Measurements from ENCODE around the gene MAMSTR. TPM values are rescaled to one million over a fixed set of nuclear protein-coding genes. Genes with fewer than 3 reads are reported as not detected.

Gene MAMSTR
- total RNA-seq, 1 donor from 2014 or later, result 0.78 TPM

GRCh38 chr19:48669903-48670668, 49.4 kb downstream of the MAMSTR start:
- Mint-ChIP-seq H3K27ac (no peak overlapping the region), H3K4me3 (no peak overlapping the region), H3K36me3 (ENCODE audit: low read depth) (no peaks in the 10 kb centered on the region), H3K9me3 (no peaks in the 10 kb centered on the region), H3K27me3 (no peaks in the 10 kb centered on the region), H3K4me1 (peaks cover 2% of the 10 kb centered on the region)
- CTCF ChIA-PET, result no interaction called here
- POLR2A ChIA-PET, result no interaction called here
- ATAC-seq (ENCODE audit: low read depth), result no peak
- intact Hi-C loops (cut with micrococcal nuclease), result no loop called here
- TF ChIP-seq CTCF (IDR thresholded peaks at IDR 0.05), result no peak
- DNase-seq, result no peak

DNA sequence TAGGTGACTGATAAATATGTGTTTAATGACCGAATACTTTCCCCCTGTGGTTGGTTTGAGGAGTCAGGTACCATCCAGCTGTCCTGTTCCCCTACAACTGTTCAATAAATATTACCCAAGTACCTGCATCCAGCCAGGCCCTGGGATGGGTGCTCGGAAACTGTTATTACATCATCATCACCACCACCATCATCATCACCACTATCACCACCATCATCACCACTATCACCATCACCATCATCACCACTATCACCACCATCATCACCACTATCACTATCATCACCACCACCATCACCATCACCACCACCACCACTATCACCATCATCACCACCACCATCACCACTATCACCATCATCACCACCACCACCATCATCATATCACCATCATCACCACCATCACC, 50.8 kb downstream of the MAMSTR start:
- H3K9me3 Mint-ChIP-seq, result no peaks in the 10 kb centered on the region
- POLR2A ChIA-PET, result no interaction called here
- no peak for ATAC-seq (ENCODE audit: low read depth)
- H3K27ac Mint-ChIP-seq, result no peak overlapping the region
- CTCF ChIA-PET, result no interaction called here
- H3K27me3 Mint-ChIP-seq, result no peaks in the 10 kb centered on the region
- intact Hi-C loops (cut with micrococcal nuclease), result no loop called here
- no peaks in the 10 kb centered on the region for H3K4me1 Mint-ChIP-seq
- no peaks in the 10 kb centered on the region for H3K36me3 Mint-ChIP-seq (ENCODE audit: low read depth)
- TF ChIP-seq CTCF (IDR thresholded peaks at IDR 0.05), result no peak
- DNase-seq, result no peak
- H3K4me3 Mint-ChIP-seq, result no peak overlapping the region

- Mint-ChIP-seq H3K9me3 (no peaks in the 10 kb centered on the region), H3K4me1 (no peaks in the 10 kb centered on the region), H3K27me3 (no peaks in the 10 kb centered on the region), H3K4me3 (no peak overlapping the region), H3K36me3 (ENCODE audit: low read depth) (no peaks in the 10 kb centered on the region), H3K27ac (no peak overlapping the region)
- DNase-seq (no peak), ATAC-seq (ENCODE audit: low read depth) (no peak)
- ChIA-PET CTCF (no interaction called here), POLR2A (no interaction called here)
- no peak for TF ChIP-seq CTCF (IDR thresholded peaks at IDR 0.05)
- intact Hi-C loops (cut with micrococcal nuclease), result no loop called here
These were observed 51.2 kb downstream of the MAMSTR start for GRCh38 chr19:48668332-48668731.

- intact Hi-C loops (cut with micrococcal nuclease), result no loop called here
- ChIA-PET CTCF (no interaction called here), POLR2A (no interaction called here)
- DNase-seq (no peak), ATAC-seq (ENCODE audit: low read depth) (no peak)
- no peak overlapping the region for H3K4me3 Mint-ChIP-seq
- no peak overlapping the region for H3K27ac Mint-ChIP-seq
- no peaks in the 10 kb centered on the region for H3K27me3 Mint-ChIP-seq
- TF ChIP-seq CTCF (IDR thresholded peaks at IDR 0.05), result no peak
- H3K4me1 Mint-ChIP-seq, result peaks cover 9% of the 10 kb centered on the region
- H3K36me3 Mint-ChIP-seq (ENCODE audit: low read depth), result no peaks in the 10 kb centered on the region
- H3K9me3 Mint-ChIP-seq, result no peaks in the 10 kb centered on the region
These were observed 53.7 kb downstream of the MAMSTR start for GRCh38 chr19:48665786-48666185.

DNA sequence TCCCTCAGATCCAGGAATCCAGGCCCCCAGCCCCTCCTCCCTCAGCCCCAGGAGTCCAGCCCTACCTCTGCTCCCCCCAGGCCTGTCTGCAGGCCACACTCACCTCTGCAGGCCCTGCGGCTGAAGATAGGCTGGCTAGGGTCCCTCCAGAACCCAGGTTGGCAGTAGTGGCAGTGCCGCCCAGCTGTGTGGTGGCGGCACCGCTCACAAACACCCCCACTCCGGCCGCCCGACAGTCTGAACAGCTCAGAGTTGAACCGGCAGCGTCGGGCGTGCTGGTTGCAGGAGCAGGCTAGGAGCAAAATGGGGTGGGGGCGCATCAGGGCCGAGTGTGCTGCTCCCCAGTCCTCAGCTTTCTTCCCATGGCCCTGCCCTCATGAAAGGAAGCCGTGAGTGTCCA, 55.0 kb downstream of the MAMSTR start:
- ChIA-PET CTCF (no interaction called here), POLR2A (no interaction called here)
- Mint-ChIP-seq H3K27ac (no peak overlapping the region), H3K36me3 (ENCODE audit: low read depth) (no peaks in the 10 kb centered on the region), H3K27me3 (no peaks in the 10 kb centered on the region), H3K4me1 (peaks cover 16% of the 10 kb centered on the region), H3K4me3 (no peak overlapping the region), H3K9me3 (no peaks in the 10 kb centered on the region)
- DNase-seq (no peak), ATAC-seq (ENCODE audit: low read depth) (no peak)
- intact Hi-C loops (cut with micrococcal nuclease), result no loop called here
- no peak for TF ChIP-seq CTCF (IDR thresholded peaks at IDR 0.05)

Data from activated B cell treated with CpG ODN at 0.5 μM for 24 hours (primary cell).